Breast epithelium (tissue), 4 donors: ENCODE data around the gene CNTNAP2. TPM values are rescaled to one million over a fixed set of nuclear protein-coding genes. Genes with fewer than 3 reads are reported as not detected.

ENCODE experiments used
- DNase-seq, 2 donors: peaks; one replicate each; pipeline ENCODE4 v3.0.0-alpha.2; 2019; ENCODE audit warnings: low spot score in 2 of 2
- H3K27ac ChIP-seq, 2 donors: fragments of 200-600 bp; sonication (generic) in 1 of 2; one replicate each; pipeline ENCODE4 v1.5.1; 2016 to 2019; ENCODE audit warnings: mild to moderate bottlenecking in 1 of 2
- H3K27me3 ChIP-seq, 2 donors: fragments of 200-600 bp; sonication (generic) in 1 of 2; one replicate each; pipeline versions ENCODE4 v1.5.1 to v1.6.0; 2017 to 2019; ENCODE audit warnings: control low read depth in 1 of 2, mild to moderate bottlenecking in 1 of 2
- H3K36me3 ChIP-seq: fragments of 200-600 bp; one replicate; pipeline ENCODE4 v1.5.1; 2019
- H3K4me1 ChIP-seq, 2 donors: fragments of 200-600 bp; sonication (generic); one replicate each; pipeline ENCODE4 v1.5.1; 2016 to 2019; ENCODE audit warnings: control low read depth in 1 of 2
- H3K4me3 ChIP-seq, 3 donors: fragments of 200-600 bp; sonication (generic); 1 replicate in 2 of 3; 2 replicates in 1 of 3; pipeline ENCODE4 v1.5.1; 2016 to 2019; ENCODE audit warnings: mild to moderate bottlenecking in 3 of 3, moderate library complexity in 2 of 3
- H3K9me3 ChIP-seq, 2 donors: fragments of 200-600 bp; sonication (generic) in 1 of 2; one replicate each; pipeline ENCODE4 v1.5.1; 2016 to 2019; ENCODE audit warnings: control low read depth in 1 of 2
- POLR2A ChIP-seq: fragments of 450-650 bp; IDR thresholded peaks from one replicate; pipeline ENCODE4 v1.6.1; 2016; ENCODE audit warnings: antibody characterized with exemption, mild to moderate bottlenecking, moderate library complexity
- POLR2AphosphoS5 ChIP-seq, 3 donors: sonication (generic); formaldehyde crosslinking; IDR thresholded peaks; one replicate each; pipeline ENCODE4 v1.6.1; 2017; ENCODE audit warnings: antibody characterized with exemption in 3 of 3
- intact Hi-C: fragments of 100-400 bp; cut with DNase I; formaldehyde crosslinking; loops from one replicate; pipeline ENCODE4 v1.15.1; 2023; ENCODE audit warnings: low total_unique reads
- total RNA-seq, 3 donors: library from RNA; depleted of rRNA; stranded (reverse); fragments of >200 nt; gene quantifications; one replicate each; pipeline ENCODE4 v1.1.0, GENCODE V29; 2016
- TF ChIP-seq, protein P1 (sequence below), 3 donors: fragments of 450-650 bp; IDR thresholded peaks; one replicate each; pipeline ENCODE4 v1.5.1; 2016 to 2017; ENCODE audit warnings: antibody characterized with exemption in 3 of 3, mild to moderate bottlenecking in 3 of 3, moderate library complexity in 3 of 3

Gene CNTNAP2
- total RNA-seq, 3 donors from 2014 or later, result 0.29 to 0.66 TPM; not detected in 1

- Histone ChIP-seq H3K36me3 (no peaks in the 10 kb centered on the region), H3K27ac (no peak overlapping the region), H3K4me1 (no peaks in the 10 kb centered on the region), H3K27me3 (no peaks in the 10 kb centered on the region), H3K4me3 (no peak overlapping the region), H3K9me3 (no peaks in the 10 kb centered on the region)
- no peak for TF ChIP-seq POLR2AphosphoS5 (IDR thresholded peaks at IDR 0.05)
- TF ChIP-seq POLR2A, result no peak
- TF ChIP-seq, protein P1, sequence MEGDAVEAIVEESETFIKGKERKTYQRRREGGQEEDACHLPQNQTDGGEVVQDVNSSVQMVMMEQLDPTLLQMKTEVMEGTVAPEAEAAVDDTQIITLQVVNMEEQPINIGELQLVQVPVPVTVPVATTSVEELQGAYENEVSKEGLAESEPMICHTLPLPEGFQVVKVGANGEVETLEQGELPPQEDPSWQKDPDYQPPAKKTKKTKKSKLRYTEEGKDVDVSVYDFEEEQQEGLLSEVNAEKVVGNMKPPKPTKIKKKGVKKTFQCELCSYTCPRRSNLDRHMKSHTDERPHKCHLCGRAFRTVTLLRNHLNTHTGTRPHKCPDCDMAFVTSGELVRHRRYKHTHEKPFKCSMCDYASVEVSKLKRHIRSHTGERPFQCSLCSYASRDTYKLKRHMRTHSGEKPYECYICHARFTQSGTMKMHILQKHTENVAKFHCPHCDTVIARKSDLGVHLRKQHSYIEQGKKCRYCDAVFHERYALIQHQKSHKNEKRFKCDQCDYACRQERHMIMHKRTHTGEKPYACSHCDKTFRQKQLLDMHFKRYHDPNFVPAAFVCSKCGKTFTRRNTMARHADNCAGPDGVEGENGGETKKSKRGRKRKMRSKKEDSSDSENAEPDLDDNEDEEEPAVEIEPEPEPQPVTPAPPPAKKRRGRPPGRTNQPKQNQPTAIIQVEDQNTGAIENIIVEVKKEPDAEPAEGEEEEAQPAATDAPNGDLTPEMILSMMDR (IDR thresholded peaks at IDR 0.05), result no peak
- intact Hi-C loops, result no loop called here
- DNase-seq, result no peak
These were observed 582.5 kb downstream of the CNTNAP2 start for GRCh38 chr7:146698995-146699610.

- no peaks in the 10 kb centered on the region for H3K4me1 ChIP-seq
- no peaks in the 10 kb centered on the region for H3K36me3 ChIP-seq
- H3K27me3 ChIP-seq, result no peaks in the 10 kb centered on the region
- H3K4me3 ChIP-seq, result no peak overlapping the region
- no peak for DNase-seq
- no peaks in the 10 kb centered on the region for H3K9me3 ChIP-seq
- intact Hi-C loops, result no loop called here
- TF ChIP-seq POLR2AphosphoS5 (IDR thresholded peaks at IDR 0.05), result no peak
- TF ChIP-seq POLR2A, result no peak
- TF ChIP-seq, protein P1 (IDR thresholded peaks at IDR 0.05), result no peak
- no peak overlapping the region for H3K27ac ChIP-seq
These were observed 583.5 kb downstream of the CNTNAP2 start for GRCh38 chr7:146700015-146700560.

DNA sequence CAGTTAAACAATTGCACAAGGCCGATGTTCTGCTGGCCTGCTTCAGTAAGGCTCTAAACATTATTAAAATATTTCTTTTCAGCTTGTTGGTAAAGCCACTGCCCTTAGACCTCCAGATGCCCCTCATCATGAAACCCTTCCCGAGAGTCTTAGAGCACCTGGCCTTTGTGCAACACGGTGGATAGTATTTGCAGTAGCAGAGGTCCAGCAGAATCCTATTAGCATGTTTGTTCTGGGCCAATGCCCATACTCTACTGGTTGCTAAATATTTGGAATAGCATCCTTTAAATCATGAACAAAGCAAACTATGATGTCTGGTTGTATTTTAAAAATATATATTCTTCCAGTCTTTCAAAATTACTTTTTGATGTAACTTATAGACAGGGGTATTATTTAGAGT is 584.6 kb downstream of the CNTNAP2 start:
- no peak for TF ChIP-seq POLR2A
- TF ChIP-seq POLR2AphosphoS5 (IDR thresholded peaks at IDR 0.05), result no peak
- TF ChIP-seq, protein P1 (IDR thresholded peaks at IDR 0.05), result no peak
- intact Hi-C loops, result no loop called here
- H3K36me3 ChIP-seq, result no peaks in the 10 kb centered on the region
- no peaks in the 10 kb centered on the region for H3K9me3 ChIP-seq
- H3K27me3 ChIP-seq, result no peaks in the 10 kb centered on the region
- no peak for DNase-seq
- no peak overlapping the region for H3K27ac ChIP-seq
- H3K4me1 ChIP-seq, result no peaks in the 10 kb centered on the region
- H3K4me3 ChIP-seq, result no peak overlapping the region

DNA sequence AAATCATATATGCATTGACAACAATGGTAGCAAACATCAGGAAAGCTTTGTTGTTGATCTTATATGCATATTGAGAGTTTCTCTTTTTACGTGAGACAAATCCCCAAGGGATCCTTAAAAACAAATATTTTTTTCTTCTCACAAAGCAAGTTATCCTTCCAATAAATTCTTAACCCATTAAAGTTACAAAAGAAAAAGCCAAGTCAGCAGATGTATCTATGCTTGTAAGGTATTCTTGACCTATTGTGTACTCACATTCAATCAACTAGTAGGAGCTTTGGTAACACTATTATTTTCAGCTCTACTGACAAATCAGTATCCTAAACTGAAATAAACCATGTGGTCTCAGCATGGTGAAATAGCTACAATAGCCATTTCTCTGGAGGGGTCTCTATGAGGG is 586.3 kb downstream of the CNTNAP2 start:
- DNase-seq, result no peak
- Histone ChIP-seq H3K27me3 (no peaks in the 10 kb centered on the region), H3K4me1 (no peaks in the 10 kb centered on the region), H3K9me3 (no peaks in the 10 kb centered on the region), H3K27ac (no peak overlapping the region), H3K36me3 (no peaks in the 10 kb centered on the region), H3K4me3 (no peak overlapping the region)
- TF ChIP-seq POLR2A, result no peak
- TF ChIP-seq POLR2AphosphoS5 (IDR thresholded peaks at IDR 0.05), result no peak
- TF ChIP-seq, protein P1 (IDR thresholded peaks at IDR 0.05), result no peak
- intact Hi-C loops, result no loop called here

DNA sequence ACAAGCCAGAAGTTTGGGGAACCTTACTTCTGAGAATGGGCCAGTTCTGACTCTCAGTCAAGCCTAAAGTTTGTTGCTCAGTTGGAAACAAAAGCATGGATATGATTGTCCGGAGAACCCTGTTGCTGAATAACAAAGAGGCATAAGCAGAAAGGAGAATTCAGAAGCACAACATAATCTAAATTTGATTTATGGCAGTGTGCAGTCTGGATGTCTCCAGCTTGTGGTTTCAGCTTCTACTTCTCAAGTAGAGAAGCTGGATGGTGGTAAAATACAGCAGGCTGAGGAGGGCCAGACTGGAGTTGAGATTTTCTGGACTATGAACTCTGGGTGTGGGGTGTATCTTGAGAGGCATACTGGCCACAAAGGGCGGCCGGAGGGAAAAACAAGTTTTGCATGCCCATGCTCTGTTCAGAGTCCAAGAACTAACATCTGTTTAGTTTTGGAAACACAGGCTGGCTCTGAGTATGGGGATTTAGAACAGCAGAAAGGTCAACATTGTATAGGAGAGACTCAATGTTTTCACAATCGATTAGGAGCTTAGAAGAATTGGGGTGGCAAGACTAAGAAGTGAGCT is 592.9 kb downstream of the CNTNAP2 start:
- H3K4me1 ChIP-seq, result no peaks in the 10 kb centered on the region
- H3K9me3 ChIP-seq, result no peaks in the 10 kb centered on the region
- DNase-seq, result no peak
- intact Hi-C loops, result no loop called here
- no peak overlapping the region for H3K4me3 ChIP-seq
- TF ChIP-seq, protein P1 (IDR thresholded peaks at IDR 0.05), result no peak
- TF ChIP-seq POLR2A (no peak), POLR2AphosphoS5 (IDR thresholded peaks at IDR 0.05) (no peak)
- no peak overlapping the region for H3K27ac ChIP-seq
- no peaks in the 10 kb centered on the region for H3K27me3 ChIP-seq
- no peaks in the 10 kb centered on the region for H3K36me3 ChIP-seq
